Measurements from ENCODE around the gene DHX16.

Gene DHX16

DNA sequence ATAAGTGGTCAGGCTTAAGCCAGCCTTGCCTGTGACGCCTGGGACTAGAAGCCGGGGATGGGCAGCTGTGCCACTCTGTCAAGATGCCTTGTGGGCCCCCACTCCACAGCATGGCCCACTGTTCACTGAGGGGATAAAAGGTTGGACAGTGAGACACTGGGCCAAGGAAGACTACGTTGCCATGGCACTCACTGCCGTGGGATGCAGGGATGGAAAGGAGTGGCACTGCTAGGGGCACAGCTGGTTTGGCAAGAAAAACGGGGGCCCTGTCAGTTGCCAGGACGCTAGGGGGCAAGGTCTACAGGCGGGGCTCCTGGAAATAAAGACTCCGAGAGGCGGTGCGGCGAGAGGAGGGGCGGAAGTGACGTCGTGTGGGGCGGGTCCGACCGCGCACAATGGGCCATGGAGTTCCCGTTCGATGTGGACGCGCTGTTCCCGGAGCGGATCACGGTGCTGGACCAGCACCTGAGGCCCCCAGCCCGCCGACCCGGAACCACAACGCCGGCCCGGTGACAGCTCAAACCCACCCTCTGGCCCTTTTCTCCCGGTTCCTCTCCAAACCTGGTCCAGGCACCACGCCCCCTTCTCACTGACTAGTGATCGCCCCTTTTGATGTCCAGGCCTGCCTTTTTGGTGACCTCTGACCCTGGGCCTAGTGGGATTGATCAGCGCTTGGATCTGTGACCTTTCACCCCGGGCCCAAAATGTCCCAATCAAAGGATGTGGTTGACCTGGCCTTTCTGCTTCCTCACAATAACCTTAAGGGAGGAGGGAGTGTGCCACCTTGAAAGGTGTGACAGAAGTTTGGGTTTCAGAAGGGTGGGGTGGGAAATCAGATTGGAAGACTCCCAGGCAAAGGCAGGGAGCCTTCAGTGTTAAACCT, 46.1 kb downstream of the DHX16 start, which contains the start of gene ATAT1:
ATAT1 (plus strand) TSS at position 391 of the 883 bp plus-strand sequence.
- DNase-seq = peak; percentile 82

DNA sequence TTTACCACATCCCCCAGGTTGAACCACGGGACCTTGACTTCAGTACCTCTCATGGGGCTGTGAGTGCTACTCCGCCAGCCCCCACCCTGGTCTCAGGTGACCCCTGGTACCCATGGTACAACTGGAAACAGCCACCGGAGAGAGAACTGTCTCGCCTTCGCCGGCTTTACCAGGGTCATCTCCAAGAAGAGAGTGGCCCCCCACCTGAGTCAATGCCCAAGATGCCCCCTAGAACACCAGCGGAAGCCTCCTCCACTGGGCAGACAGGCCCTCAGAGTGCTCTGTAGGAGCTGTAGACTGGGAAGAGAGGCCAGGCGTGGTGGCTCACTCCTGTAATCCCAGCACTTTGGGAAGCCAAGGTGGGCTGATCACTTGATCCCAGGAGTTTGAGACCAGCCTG, 47.3 kb downstream of the DHX16 start:
- DNase-seq = no peak

DNA sequence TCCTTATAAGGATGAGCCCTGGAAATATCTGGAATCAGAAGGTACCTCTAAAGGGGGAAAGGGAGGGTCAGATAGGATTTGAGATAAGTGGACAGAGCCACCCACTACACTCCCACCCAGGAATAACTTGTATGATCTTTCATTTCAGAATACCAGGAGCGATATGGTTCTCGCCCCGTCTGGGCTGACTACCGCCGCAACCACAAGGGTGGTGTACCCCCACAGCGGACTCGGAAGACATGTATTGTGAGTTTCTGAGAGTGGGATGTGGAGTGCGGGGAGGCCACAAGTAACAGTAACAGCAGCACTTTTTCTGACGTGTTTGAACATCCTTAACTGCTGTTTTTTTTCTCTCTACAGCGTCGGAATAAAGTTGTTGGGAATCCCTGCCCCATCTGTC, 53.2 kb downstream of the DHX16 start:
- no peak for DNase-seq

DNA sequence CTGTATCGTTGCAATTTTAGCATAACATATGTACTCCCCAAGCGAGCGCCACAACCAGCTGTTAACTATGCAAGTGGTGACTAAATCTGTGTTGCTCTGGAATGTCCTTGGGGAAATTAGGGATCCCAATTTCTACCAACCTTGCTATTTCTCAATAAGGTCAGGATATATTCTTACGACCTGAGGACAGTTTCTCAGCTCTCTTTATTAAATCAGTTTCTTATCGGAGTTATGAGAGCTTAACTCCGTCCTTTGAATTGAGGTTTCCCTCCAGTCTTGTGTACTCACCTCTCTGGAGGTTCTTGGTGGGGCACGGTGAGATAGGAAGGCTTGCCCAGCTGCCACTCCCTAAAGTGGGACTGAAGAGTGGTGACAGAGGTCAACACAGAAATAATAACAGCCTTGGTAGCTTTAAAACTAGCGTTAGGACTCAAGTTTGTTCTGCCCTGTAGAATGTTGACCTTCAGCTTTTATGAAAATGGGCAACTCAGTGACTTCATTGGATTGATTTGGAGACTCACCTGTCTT, 54.5 kb downstream of the DHX16 start:
- no peak for DNase-seq

DNA sequence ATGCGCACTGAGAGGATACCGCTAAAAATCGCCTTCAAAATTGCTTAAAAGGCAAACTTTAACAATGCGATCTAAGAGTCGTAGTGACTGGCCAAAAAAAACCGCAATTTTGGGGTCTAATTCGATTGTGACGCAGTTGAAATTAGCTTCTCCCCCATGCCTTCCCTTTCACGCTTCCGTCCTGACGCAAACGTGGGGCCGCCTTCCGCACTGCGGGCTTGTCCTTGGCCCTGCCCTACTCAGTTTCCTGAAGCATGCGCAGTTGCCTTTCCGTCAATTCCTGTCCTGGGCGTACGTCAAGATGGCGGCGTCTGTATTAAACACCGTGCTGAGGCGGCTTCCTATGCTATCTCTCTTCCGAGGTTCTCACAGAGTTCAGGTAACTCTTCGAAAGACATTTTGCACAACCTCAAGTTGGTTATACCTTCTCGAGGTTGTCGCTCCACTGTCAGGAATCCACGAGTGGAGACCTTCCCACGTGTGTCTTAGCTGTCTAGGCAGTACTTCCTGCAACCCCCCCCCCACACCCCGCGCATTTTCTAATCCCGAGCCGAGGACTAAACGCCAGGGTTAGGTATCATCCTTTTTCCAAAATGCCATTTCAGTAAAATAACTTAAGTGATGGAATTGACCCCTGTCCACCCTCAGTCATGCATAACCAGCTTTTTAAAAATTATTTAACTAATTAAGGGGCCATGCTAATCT, 55.1 kb downstream of the DHX16 start, which contains the start of gene MRPS18B:
MRPS18B (plus strand) TSS at position 276 of the 705 bp plus-strand sequence; CDS start at position 302, 26 bp downstream.
- DNase-seq = peak; percentile 98

DNA sequence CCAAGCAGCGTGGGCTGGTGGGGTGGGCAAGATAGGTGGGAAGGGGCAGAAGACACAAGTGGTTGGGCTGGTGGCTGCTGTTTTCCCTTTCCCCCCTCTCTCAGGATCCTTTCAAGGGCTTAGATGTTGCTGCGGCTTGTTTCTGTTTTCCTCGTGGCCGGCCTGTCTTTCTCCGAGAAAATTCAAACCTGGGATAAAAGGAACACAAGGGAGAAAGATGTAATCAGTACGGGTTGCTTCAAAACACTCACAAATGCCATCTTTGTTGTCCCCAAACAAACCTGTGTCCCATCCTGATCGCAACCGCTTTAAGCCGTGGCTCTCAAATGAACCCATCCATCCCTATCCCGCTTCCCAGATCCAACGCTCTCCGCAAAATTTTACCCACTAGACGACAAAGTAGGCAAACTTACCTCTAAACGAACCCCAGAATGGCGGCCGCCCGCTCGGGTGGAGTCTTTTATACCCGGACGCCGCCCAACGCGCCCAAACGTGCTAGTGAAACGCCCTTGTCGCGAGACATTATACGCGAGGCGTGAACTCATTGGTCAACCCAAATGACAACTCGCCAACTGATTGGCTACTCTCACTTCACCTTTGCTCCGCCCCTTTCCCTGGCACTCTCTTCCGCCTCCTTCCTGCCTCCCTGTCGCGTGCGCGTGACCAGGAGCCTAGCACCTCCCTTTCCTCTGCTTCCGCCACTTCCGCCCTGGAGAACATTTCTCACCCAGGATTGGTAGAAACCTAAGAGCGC, 55.8 kb downstream of the DHX16 start, which contains the start of gene PPP1R10:
PPP1R10 (minus strand) TSS at position 433 of the 754 bp plus-strand sequence. CDS start 7,299 bp downstream, outside the sequence.
- peak; percentile 100 for DNase-seq

DNA sequence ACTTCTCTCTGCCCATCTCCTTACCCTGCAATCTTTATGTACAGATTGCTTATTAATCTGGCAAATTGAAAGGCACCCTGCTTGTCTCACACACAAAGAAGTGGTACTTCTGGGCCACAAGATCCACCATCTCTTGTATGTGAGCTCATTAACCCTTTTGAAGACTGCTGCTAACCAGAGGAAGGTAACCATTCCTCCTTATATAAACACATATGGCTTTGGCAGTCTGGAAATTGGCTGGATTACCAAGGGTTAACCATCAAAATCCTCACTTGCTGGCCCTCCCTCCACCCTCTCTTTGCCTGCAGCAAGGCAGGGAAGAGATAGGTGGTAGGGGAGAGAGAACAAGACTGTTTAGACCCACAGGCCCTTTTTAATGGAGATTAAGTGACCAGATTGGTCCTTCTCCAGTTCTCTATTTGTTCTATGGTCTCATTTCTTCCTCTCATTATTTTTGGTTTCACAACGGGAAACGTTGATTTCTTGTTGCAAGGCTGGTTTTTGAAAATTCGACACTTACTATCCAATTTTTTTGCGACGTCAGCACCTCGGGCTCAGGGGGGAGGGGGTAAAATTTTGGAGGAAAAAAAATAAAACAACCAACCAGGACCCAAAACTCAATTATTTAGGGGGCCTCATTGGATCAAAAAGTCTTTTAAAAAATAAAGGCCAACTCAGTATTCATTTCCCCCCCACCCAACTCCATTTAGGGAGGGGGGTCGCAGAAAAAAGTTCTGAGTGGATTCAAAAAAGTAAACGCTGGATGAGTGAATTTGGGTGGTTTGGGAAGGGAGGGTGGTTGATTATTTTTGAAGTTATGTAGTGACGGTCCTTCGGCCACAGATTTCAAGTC, 56.6 kb downstream of the DHX16 start:
- DNase-seq = peak; percentile 73

DNA sequence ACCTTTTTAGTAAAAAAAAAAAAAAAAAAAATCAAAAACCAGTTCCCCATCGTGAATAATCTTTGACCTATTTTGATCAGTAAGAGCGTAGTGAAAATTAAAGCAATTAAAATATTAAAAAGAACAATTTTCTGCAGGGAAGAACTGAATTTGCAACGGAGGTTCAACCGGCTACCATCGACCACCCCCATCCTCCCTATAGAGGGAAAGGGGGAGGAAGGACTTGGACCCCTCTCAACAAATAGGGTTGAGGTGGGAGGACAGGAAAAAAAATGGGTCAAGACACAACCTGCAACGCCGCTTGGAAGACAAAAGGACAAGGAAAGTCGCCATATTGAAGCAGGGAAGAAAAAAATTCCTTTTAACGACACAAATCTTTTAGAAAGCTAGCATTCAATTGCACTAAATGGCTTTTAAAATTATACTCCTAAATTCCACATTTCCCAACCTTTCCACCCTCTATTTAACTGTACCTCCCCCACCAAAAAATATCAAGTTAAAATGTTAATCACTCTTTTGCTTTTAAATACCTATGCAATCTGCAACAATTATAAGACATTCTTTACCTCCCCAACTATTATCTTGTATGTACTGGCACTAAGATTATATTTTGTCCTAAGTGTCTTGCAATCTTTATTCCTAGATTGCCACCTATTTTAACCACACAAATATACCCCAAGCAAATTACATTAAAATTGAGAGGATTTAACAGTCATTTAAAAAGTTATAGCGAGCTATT, 57.4 kb downstream of the DHX16 start:
- DNase-seq = peak; percentile 91

DNA sequence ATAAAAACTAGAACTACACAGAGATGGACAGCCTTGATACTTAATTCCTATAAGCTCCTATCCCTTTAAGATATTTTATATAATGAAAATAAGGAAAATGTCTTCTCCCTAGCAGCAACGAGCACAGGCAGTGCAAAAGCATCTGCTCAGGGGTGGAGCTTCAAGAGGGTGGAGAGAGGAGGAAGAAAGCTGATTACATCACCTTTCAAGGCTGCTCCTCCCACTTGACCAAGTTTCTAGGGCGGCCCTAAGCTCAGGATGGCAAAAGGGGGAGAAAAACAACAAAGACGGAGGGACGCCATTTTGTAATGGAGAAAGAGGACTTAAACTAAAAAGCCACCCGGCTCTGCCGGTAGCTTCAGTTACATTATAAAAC, 58.0 kb downstream of the DHX16 start:
- peak; percentile 98 for DNase-seq

DNA sequence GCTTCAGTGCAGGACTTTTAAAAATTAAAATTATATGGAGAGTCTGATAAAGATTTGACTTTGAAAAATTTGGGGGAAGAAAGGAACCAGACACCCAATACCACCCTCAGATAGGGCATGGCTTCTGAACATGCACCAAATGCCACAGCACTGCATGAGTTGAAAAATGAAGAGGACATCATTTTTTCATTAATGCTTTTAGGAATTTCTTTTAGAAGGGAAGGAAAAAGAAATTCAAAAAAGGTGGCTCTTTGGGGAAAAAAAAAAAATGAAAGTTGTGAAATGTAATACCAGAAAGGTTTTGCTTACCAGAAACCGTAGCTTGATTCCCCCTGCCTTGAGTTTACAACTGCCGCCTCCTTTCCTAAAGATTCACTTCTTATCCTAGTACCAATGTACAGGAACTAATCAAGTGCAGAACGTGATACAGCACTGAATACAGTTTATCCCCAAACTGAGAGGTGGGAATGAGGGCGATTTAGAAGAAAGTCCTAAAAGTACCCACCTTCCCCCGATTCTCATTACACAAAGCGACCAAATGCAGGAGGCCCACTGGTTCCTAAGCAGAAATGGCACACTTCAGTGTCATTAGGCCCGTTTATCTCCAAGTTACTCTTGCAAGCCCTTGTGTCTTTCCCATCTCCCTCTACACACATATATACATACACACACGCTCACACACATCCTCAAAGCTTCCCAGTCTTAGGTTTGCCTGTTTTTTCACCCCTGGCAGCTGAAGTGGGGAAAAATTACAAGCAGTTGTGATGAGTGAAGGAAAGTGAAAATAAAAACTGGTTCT, 58.6 kb downstream of the DHX16 start:
- DNase-seq = no peak

DNA sequence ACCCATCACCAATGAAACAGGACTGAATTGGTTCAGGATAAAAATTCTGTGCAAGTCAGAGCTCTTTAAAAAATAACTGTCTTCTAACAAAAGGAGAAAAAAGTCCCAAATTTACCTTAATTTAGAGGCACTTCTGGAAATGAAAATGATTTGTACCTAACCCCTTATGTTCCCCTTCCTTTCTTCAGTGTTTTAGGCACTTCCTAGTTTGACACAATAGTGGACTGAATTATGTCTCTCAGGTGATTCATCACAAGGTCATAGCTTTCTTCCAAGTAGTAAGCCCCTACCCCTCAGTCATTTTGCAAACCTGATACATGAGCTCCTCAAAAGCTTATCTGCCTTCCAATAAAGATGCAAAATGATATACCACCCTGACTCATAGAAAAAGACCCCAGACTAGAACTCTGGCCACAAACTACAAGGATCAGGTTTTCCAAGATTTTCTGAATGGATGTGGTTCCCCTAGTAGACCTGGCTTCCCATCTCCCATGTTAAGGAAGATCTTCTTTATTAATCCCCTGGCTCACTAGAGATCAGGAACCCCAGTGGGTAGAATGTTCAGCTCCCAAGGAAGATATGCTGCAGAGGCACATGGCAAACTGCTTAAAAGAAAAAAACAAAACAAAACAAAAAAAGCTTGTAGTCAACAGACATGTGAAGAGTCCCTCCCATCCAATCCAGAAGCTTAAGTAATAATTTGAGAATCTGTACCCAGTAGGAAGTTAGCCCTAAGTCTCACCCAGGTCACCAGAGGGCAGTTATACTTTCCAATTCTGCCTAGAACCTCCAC, 59.4 kb downstream of the DHX16 start:
- DNase-seq = no peak

DNA sequence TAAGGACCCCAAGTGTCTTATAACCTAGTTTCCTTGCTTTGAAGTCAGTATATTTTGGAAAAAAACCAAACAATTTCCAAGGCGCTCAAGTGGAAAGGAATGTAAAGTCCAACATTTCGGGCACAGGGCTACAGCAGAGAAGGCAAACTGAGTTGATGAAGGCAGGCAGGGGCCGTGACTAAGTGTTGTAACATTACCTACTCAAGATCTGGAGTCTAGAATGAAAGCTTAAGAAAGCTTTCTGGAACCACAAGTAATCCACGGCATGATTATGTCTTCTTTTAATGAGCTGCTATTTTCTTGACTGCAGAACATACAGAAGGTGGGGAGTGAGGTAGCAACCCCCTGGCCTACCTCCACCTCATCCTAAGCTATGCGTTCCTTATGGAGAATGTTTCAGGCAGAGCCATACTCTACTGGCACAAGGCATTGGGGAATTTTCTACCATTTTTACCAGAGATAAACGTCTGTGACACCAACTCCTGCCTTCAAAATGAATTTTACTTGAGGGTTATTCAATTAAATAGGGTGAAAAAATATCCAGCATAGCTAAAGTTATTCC, 60.0 kb downstream of the DHX16 start:
- no peak for DNase-seq

DNA sequence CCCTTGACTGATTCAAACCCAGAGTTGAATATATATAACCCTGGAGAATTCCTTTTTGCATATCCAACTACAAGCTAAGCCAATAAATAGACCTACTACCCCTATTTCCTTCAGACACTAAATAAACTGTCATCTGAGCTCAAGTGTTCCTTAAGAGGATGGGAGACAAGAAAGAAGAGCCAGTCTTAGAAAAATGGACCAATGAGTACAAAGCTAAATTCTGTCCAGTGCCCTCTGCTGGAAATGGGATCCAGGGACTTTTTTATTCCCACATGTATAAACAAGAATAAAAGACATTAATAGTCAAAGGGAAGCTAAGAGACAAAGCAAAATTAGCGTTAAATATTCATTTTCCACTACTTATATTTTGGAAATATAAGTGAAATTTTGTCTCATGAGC, 60.6 kb downstream of the DHX16 start:
- DNase-seq = peak; percentile 13

DNA sequence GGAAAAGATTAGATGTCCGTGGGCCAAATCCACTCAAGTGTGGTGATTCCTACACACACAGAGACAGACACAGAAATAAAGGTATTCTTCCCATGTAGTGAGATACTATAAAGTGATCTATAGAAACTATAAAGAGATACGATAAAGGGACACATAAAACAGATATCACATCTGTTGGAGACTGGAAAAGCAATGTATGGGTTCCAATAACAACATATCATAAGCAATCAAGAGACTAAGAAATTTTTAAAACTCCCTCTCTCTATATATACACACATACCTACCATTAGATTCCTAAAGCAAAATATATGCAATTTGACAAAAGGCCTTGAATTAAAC, 61.0 kb downstream of the DHX16 start:
- no peak for DNase-seq

DNA sequence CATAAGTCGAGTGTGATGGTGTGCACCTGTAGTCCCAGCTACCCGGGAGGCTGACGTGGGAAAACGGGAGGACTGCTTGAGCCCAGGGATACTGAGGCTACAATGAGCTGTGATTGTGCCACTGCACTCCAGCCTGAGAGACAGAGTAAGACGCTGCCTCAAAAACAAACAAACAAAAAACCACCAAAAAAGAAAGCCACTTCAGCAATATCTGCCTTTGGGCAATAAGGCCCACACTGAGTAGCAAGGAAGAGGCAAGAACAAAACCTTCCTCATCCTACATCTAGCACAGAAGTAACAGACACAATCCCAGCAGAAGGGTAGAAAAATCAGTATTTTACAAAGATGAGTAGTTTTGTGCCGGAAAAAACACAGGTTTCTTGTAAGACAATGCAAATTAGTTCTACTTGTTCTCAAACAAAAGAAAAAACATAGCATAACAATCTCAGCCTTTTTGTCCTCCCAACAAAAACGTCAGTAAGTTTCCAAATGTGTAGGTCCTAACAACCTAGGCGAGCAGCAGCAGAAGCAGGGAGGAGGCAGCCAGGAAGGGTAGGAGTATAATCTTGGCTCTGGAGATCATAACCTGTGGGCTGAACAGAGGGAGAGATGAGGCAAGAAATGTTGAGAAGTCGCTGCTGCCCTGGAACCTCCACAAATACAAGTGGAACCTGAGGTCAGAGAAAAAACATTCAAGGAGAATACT, 61.5 kb downstream of the DHX16 start:
- DNase-seq = no peak

DNA sequence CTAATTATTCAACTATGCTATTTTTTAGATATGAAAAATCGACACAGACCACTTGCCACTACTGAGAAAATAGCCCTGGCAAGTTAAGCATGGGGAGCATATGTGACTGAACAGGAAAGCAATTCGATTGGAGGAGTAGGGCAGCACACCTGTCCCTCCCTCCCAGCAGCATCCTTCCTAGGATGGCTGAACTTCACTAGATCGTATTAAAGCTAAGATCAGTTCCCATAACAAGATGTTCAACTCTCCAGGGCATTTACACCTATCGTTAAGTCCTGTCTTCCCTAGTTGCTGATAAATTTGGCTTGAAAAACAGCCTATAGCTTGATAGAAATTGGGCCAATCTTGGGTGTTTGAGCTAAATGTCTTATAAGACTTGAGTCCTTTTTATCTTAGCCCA, 62.7 kb downstream of the DHX16 start:
- no peak for DNase-seq

DNA sequence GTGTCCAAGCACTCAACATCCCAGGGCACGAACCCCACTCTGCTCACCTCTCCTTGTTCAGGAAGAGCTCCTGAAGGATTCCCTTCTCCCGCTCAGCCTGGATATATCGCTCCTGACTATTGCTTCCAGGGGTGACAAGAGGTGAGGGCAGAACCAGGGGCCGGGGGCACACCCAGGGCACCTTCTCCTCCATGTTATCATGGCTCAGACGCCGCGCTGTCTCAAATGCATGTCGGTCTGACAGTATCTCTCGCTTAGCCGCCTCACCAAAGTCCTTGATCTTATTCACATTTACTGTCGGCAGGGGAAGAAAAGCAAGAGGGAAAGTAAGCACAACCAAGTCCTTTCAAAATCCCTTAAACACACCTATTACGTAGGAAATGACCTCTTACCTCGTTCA, 68.8 kb downstream of the DHX16 start:
- no peak for DNase-seq

Data from NCI-H1105 treated with DMSO at 0.1 percent for 48 hours (cell line).